SK-N-SH (cell line): ENCODE data around the gene COL4A4. TPM values are rescaled to one million over a fixed set of nuclear protein-coding genes. Genes with fewer than 3 reads are reported as not detected.

Experiments used
- CTCF ChIA-PET: fragments of 300-600, 350-600 bp; formaldehyde crosslinking; extraction: SDS; loops from one replicate; lab custom pipeline; 2021; lab: Yijun Ruan, JAX
- POLR2A ChIA-PET: fragments of 350-600 bp; sonication (Branson Sonifier 250); formaldehyde crosslinking; extraction: SDS; loops from one replicate; lab custom pipeline; 2020; ENCODE audit warnings: antibody characterized with exemption, inconsistent platforms; lab: Yijun Ruan, JAX
- DNase-seq: peaks from one replicate; pipeline ENCODE4 v3.0.0; 2012
- H2AFZ ChIP-seq: fragments of 200-600 bp; sonication (generic); 2 replicates; pipeline ENCODE4 v1.8.1; 2016; ENCODE audit warnings: antibody characterized with exemption, mild to moderate bottlenecking, low read depth
- H3F3A ChIP-seq: fragments of 200-600 bp; sonication (generic); replicated peaks from 2 replicates; pipeline ENCODE3; 2016; ENCODE audit warnings: antibody characterized with exemption, mild to moderate bottlenecking; ENCODE audit not compliant: insufficient read depth
- H3K27ac ChIP-seq, 2 experiments: fragments of 200-500 bp in 1 of 2; fragments of 200-600 bp in 1 of 2; sonication (Bioruptor generic) in 1 of 2; sonication (generic), shearing (Covaris generic) in 1 of 2; 2 replicates each; pipeline versions ENCODE4 v1.5.1 to v1.6.1; 2014 to 2016; ENCODE audit warnings: low read depth in 2 of 2, inconsistent platforms in 1 of 2, low read length in 1 of 2, mild to moderate bottlenecking in 1 of 2, mixed read lengths in 1 of 2
- H3K27me3 ChIP-seq: fragments of 200-600 bp; sonication (generic), shearing (Covaris generic); 2 replicates; pipeline ENCODE4 v1.6.1; 2016; ENCODE audit warnings: mixed run types; ENCODE audit not compliant: insufficient read depth
- H3K36me3 ChIP-seq, 2 experiments: fragments of 200-500 bp in 1 of 2; fragments of 200-600 bp in 1 of 2; sonication (Bioruptor generic) in 1 of 2; sonication (generic) in 1 of 2; replicated peaks in 1 of 2; 2 replicates each; pipeline versions ENCODE3 to v1.5.1; 2014 to 2016; ENCODE audit warnings: low read length in 1 of 2, mild to moderate bottlenecking in 1 of 2; ENCODE audit not compliant: insufficient read depth in 2 of 2, control insufficient read depth in 1 of 2
- H3K4me1 ChIP-seq, 2 experiments: fragments of 200-500 bp in 1 of 2; fragments of 200-600 bp in 1 of 2; sonication (Bioruptor generic) in 1 of 2; sonication (generic), shearing (Covaris generic) in 1 of 2; 2 replicates each; pipeline versions ENCODE4 v1.5.1 to v1.6.1; 2014 to 2016; ENCODE audit warnings: low read depth in 1 of 2, low read length in 1 of 2, mixed run types in 1 of 2; ENCODE audit not compliant: insufficient read depth in 2 of 2, control insufficient read depth in 1 of 2
- H3K4me2 ChIP-seq: fragments of 200-600 bp; sonication (generic), shearing (Covaris generic); 2 replicates; pipeline ENCODE4 v1.6.1; 2017; ENCODE audit warnings: mixed run types
- H3K4me3 ChIP-seq, 2 experiments: fragments of 200-500 bp in 1 of 2; fragments of 200-600 bp in 1 of 2; sonication (Bioruptor generic) in 1 of 2; sonication (generic), shearing (Covaris generic) in 1 of 2; 2 replicates each; pipeline versions ENCODE4 v1.5.1 to v1.8.1; 2014 to 2016; ENCODE audit warnings: low read depth in 2 of 2, inconsistent platforms in 1 of 2, low read length in 1 of 2, mild to moderate bottlenecking in 1 of 2, mixed read lengths in 1 of 2, moderate library complexity in 1 of 2
- H3K79me2 ChIP-seq: fragments of 200-600 bp; sonication (generic); 2 replicates; pipeline ENCODE4 v1.8.1; 2017; ENCODE audit warnings: mild to moderate bottlenecking; ENCODE audit not compliant: insufficient read depth
- H3K9ac ChIP-seq: fragments of 200-600 bp; sonication (generic); 2 replicates; pipeline ENCODE4 v1.6.1; 2017; ENCODE audit warnings: mixed run types
- H3K9me2 ChIP-seq: fragments of 200-600 bp; sonication (generic); 2 replicates; pipeline ENCODE4 v1.6.1; 2017; ENCODE audit warnings: mixed run types
- H3K9me3 ChIP-seq: fragments of 200-600 bp; sonication (generic); 2 replicates; pipeline ENCODE4 v1.6.1; 2017; ENCODE audit warnings: mixed run types, mild to moderate bottlenecking, moderate library complexity
- H4K20me1 ChIP-seq: fragments of 200-600 bp; sonication (generic); 2 replicates; pipeline ENCODE4 v1.6.1; 2017; ENCODE audit warnings: mild to moderate bottlenecking, mixed run types; ENCODE audit not compliant: insufficient read depth
- CHD2 ChIP-seq: fragments of 150-350 bp; IDR thresholded peaks from 2 replicates; pipeline ENCODE4 v1.6.1; 2018; ENCODE audit warnings: low read length; ENCODE audit not compliant: partially characterized antibody
- GABPA ChIP-seq: IDR thresholded peaks from 2 replicates; pipeline ENCODE4 v1.4.0; 2012; ENCODE audit warnings: low read depth, mild to moderate bottlenecking
- MEF2A ChIP-seq: IDR thresholded peaks from 2 replicates; pipeline ENCODE4 v1.4.0; 2012; ENCODE audit warnings: low read depth, borderline replicate concordance
- MXI1 ChIP-seq: IDR thresholded peaks from 2 replicates; pipeline ENCODE4 v1.6.1; 2012; ENCODE audit warnings: mild to moderate bottlenecking, low read depth, low read length, improper control_type of control experiment
- NRF1 ChIP-seq: IDR thresholded peaks from 2 replicates; pipeline ENCODE4 v1.6.1; 2012; ENCODE audit warnings: low read depth, mild to moderate bottlenecking, low read length
- RCOR1 ChIP-seq: fragments of 150-350 bp; IDR thresholded peaks from 2 replicates; pipeline ENCODE4 v1.6.1; 2017; ENCODE audit warnings: antibody characterized with exemption, low read length
- RFX5 ChIP-seq: IDR thresholded peaks from 2 replicates; pipeline ENCODE4 v1.6.1; 2012; ENCODE audit warnings: mild to moderate bottlenecking, improper control_type of control experiment, low read length
- RXRA ChIP-seq: IDR thresholded peaks from 2 replicates; pipeline ENCODE4 v1.4.0; 2012; ENCODE audit warnings: low read depth, mild to moderate bottlenecking, borderline replicate concordance
- SMC3 ChIP-seq: IDR thresholded peaks from 2 replicates; pipeline ENCODE4 v1.6.1; 2012; ENCODE audit warnings: low read depth, low read length, improper control_type of control experiment
- TAF1 ChIP-seq: IDR thresholded peaks from 2 replicates; pipeline ENCODE4 v1.6.1; 2012; ENCODE audit warnings: low read depth, mild to moderate bottlenecking, low read length, moderate library complexity, borderline replicate concordance
- TEAD4 ChIP-seq: IDR thresholded peaks from 2 replicates; pipeline ENCODE4 v1.4.0; 2012; ENCODE audit warnings: mild to moderate bottlenecking, borderline replicate concordance; ENCODE audit not compliant: insufficient read depth
- YY1 ChIP-seq: IDR thresholded peaks from 2 replicates; pipeline ENCODE4 v1.4.0; 2012; ENCODE audit warnings: low read depth, mild to moderate bottlenecking
- WGBS: methylation state at CpG from one replicate; pipeline ENCODE4 v1.1.6; 2017; ENCODE audit warnings: low lambda C conversion rate; 5-methylcytosine and 5-hydroxymethylcytosine counted together
- polyA plus RNA-seq, 3 experiments: library from polyadenylated mRNA; depleted of rRNA; stranded (reverse); fragments of >200 nt; gene quantifications; 2 replicates each; pipeline ENCODE4 v1.2.3, GENCODE V29; 2012
- TF ChIP-seq, protein P1 (sequence below): IDR thresholded peaks from 2 replicates; pipeline ENCODE4 v1.4.0; 2012; ENCODE audit warnings: low read depth, borderline replicate concordance
- TF ChIP-seq, protein P2 (sequence below): IDR thresholded peaks from 2 replicates; pipeline ENCODE4 v1.4.0; 2012; ENCODE audit warnings: low read depth
- TF ChIP-seq, protein P3 (sequence below): IDR thresholded peaks from 2 replicates; pipeline ENCODE4 v1.6.1; 2012; ENCODE audit warnings: mild to moderate bottlenecking, low read depth, low read length, moderate library complexity

COL4A4 gene
- polyA plus RNA-seq, 1 of the 3 experiments (the other 2 are of a cell fraction) = not detected

DNA sequence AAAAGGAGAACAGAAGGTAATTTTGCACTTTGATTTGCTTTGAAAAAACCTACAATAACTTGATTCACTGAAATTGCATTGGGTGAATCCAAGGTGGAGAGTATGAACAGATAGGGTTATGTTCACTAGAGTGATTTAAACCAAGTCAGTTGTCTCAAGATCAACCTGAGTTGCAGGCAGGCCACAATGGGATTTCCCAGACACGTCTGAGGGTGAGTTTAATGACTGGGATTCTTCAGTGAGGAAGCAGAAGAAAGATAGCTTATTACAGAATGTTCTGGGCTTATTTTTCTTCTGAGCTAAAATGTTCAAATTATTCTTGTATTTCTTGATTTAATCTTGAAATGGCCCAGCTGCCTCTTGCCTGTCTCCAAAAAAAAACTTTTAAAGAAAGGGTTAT is 20.1 kb downstream of the COL4A4 start:
- H3K9me2 ChIP-seq = no peaks in the 10 kb centered on the region
- TF ChIP-seq RXRA (no peak), SMC3 (no peak), RCOR1 (no peak), CHD2 (no peak), TAF1 (no peak), GABPA (no peak), MXI1 (no peak), RFX5 (no peak), TEAD4 (no peak), MEF2A (no peak), YY1 (no peak), NRF1 (no peak)
- TF ChIP-seq, protein P1, sequence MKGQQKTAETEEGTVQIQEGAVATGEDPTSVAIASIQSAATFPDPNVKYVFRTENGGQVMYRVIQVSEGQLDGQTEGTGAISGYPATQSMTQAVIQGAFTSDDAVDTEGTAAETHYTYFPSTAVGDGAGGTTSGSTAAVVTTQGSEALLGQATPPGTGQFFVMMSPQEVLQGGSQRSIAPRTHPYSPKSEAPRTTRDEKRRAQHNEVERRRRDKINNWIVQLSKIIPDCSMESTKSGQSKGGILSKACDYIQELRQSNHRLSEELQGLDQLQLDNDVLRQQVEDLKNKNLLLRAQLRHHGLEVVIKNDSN = no peak
- TF ChIP-seq, protein P2, sequence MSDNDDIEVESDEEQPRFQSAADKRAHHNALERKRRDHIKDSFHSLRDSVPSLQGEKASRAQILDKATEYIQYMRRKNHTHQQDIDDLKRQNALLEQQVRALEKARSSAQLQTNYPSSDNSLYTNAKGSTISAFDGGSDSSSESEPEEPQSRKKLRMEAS = no peak
- TF ChIP-seq, protein P3, sequence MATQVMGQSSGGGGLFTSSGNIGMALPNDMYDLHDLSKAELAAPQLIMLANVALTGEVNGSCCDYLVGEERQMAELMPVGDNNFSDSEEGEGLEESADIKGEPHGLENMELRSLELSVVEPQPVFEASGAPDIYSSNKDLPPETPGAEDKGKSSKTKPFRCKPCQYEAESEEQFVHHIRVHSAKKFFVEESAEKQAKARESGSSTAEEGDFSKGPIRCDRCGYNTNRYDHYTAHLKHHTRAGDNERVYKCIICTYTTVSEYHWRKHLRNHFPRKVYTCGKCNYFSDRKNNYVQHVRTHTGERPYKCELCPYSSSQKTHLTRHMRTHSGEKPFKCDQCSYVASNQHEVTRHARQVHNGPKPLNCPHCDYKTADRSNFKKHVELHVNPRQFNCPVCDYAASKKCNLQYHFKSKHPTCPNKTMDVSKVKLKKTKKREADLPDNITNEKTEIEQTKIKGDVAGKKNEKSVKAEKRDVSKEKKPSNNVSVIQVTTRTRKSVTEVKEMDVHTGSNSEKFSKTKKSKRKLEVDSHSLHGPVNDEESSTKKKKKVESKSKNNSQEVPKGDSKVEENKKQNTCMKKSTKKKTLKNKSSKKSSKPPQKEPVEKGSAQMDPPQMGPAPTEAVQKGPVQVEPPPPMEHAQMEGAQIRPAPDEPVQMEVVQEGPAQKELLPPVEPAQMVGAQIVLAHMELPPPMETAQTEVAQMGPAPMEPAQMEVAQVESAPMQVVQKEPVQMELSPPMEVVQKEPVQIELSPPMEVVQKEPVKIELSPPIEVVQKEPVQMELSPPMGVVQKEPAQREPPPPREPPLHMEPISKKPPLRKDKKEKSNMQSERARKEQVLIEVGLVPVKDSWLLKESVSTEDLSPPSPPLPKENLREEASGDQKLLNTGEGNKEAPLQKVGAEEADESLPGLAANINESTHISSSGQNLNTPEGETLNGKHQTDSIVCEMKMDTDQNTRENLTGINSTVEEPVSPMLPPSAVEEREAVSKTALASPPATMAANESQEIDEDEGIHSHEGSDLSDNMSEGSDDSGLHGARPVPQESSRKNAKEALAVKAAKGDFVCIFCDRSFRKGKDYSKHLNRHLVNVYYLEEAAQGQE = no peak
- TF ChIP-seq, all 33 proteins: peak for 0
- Histone ChIP-seq H3K27me3 (peaks cover 11% of the 10 kb centered on the region; the same call in 1 of the 2 replicates), H3K27ac (no peak overlapping the region), H3K4me1 (no peaks in the 10 kb centered on the region), H3K4me2 (no peak overlapping the region), H4K20me1 (no peaks in the 10 kb centered on the region), H3K4me3 (no peak overlapping the region), H3F3A (no peaks in the 10 kb centered on the region), H3K9ac (no peak overlapping the region), H3K9me3 (no peaks in the 10 kb centered on the region; the same call in 1 of the 2 replicates), H2AFZ (no peak overlapping the region), H3K36me3 (no peaks in the 10 kb centered on the region), H3K79me2 (no peaks in the 10 kb centered on the region)
- WGBS = 6% methylated on average over 1 of the region's 1 CpG
- POLR2A ChIA-PET = no interaction called here
- no peak for DNase-seq
- CTCF ChIA-PET = interaction anchor here (1.3 to 1.6 kb wide), 2 partner anchors 13 to 94 kb away, joined by 3 to 5 read pairs; no protein-coding TSS in a partner anchor
